Caco-2 (cell line): ENCODE data around the gene RARA. TPM values are rescaled to one million over a fixed set of nuclear protein-coding genes. Genes with fewer than 3 reads are reported as not detected.

Experiments used
- BruUV-seq: library from RNA; stranded (reverse); fragments of 400-500 nt; replicated peaks from 2 replicates; lab custom pipeline; 2021; lab: Mats Ljungman, UMichigan
- CTCF ChIA-PET: fragments of 300-600 bp; sonication (Branson Sonifier 250); formaldehyde crosslinking; loops from one replicate; lab custom pipeline; 2022; ENCODE audit warnings: antibody characterized with exemption; lab: Charles Lee
- POLR2A ChIA-PET: fragments of 300-600 bp; sonication (Branson Sonifier 250); formaldehyde crosslinking; loops from one replicate; lab custom pipeline; 2022; ENCODE audit warnings: antibody characterized with exemption; lab: Charles Lee
- DNase-seq, 2 experiments: peaks; one replicate each; pipeline versions ENCODE4 v3.0.0 to v3.0.0-alpha.2; 2020 to 2022
- H3K27me3 ChIP-seq: replicated peaks from 2 replicates; pipeline ENCODE4 v1.6.0; 2011; ENCODE audit warnings: low read length; ENCODE audit not compliant: control insufficient read depth, insufficient read depth
- H3K36me3 ChIP-seq: 2 replicates; pipeline ENCODE4 v1.5.1; 2011; ENCODE audit warnings: low read length; ENCODE audit not compliant: control insufficient read depth, insufficient read depth
- H3K4me1 ChIP-seq: fragments of 250-450 bp; sonication (Bioruptor Pico); 2 replicates; pipeline ENCODE4 v1.5.1; 2020; ENCODE audit warnings: mild to moderate bottlenecking
- H3K4me3 ChIP-seq: 2 replicates; pipeline ENCODE4 v1.5.1; 2011; ENCODE audit warnings: low read depth, mild to moderate bottlenecking, control low read depth, low read length
- H3K9me3 ChIP-seq: fragments of 250-450 bp; sonication (Bioruptor Pico); 2 replicates; pipeline ENCODE4 v1.5.1; 2020; ENCODE audit warnings: mild to moderate bottlenecking, moderate library complexity
- H3K27ac Mint-ChIP-seq: one replicate; pipeline ENCODE4 v1.8.0; 2022; ENCODE audit warnings: mixed read lengths; ENCODE audit not compliant: unreplicated experiment
- H3K27me3 Mint-ChIP-seq: one replicate; pipeline ENCODE4 v1.8.0; 2022; ENCODE audit warnings: mixed read lengths; ENCODE audit not compliant: insufficient read depth, unreplicated experiment
- H3K36me3 Mint-ChIP-seq: one replicate; pipeline ENCODE4 v1.8.0; 2022; ENCODE audit warnings: mild to moderate bottlenecking, mixed read lengths; ENCODE audit not compliant: insufficient read depth, unreplicated experiment
- H3K4me1 Mint-ChIP-seq: one replicate; pipeline ENCODE4 v1.8.0; 2022; ENCODE audit warnings: low read depth, mixed read lengths; ENCODE audit not compliant: unreplicated experiment
- H3K4me3 Mint-ChIP-seq: one replicate; pipeline ENCODE4 v1.8.0; 2022; ENCODE audit warnings: mild to moderate bottlenecking, moderate library complexity, mixed read lengths; ENCODE audit not compliant: unreplicated experiment
- H3K9me3 Mint-ChIP-seq: one replicate; pipeline ENCODE4 v1.8.0; 2022; ENCODE audit warnings: mixed read lengths; ENCODE audit not compliant: unreplicated experiment
- CTCF ChIP-seq, 2 experiments: fragments of 200-600 bp in 1 of 2; IDR thresholded peaks; 1 replicate in 1 of 2; 2 replicates in 1 of 2; pipeline versions ENCODE4 v1.5.1 to v1.8.0; 2011 to 2022; ENCODE audit warnings: antibody characterized with exemption in 1 of 2, control low read depth in 1 of 2, inconsistent platforms in 1 of 2, low read depth in 1 of 2, low read length in 1 of 2, mild to moderate bottlenecking in 1 of 2, moderate library complexity in 1 of 2; ENCODE audit not compliant: insufficient read depth in 1 of 2, severe bottlenecking in 1 of 2, unreplicated experiment in 1 of 2
- intact Hi-C: fragments of 100-400 bp; cut with micrococcal nuclease; formaldehyde crosslinking; loops from one replicate; pipeline ENCODE4 v1.10.0; 2022; ENCODE audit not compliant: unreplicated experiment
- total RNA-seq: library from RNA; stranded (reverse); gene quantifications from 2 replicates; pipeline ENCODE4 v1.2.3, GENCODE V29; 2022

The RARA gene
- total RNA-seq, 1 experiment from 2014 or later = 27.6 TPM

GRCh38 chr17:40340327-40340726, 31.3 kb downstream of the RARA start:
- ChIA-PET CTCF (interaction anchor here (0.6 to 1.1 kb wide), 3 partner anchors 21 to 23 kb away, joined by 4 to 9 read pairs (median 5); no protein-coding TSS in a partner anchor), POLR2A (interaction anchor here (1.0 kb wide), 1 partner anchor 22 kb away, joined by 4 read pairs; no protein-coding TSS in a partner anchor)
- H3K36me3 ChIP-seq = no peaks in the 10 kb centered on the region
- no peaks in the 10 kb centered on the region for H3K27me3 ChIP-seq
- H3K4me3 ChIP-seq = peak overlapping the region; percentile 80; the same call in 1 of the 2 replicates
- Mint-ChIP-seq H3K27ac (peak overlapping the region; percentile 50), H3K4me3 (peak overlapping the region; percentile 89), H3K36me3 (peaks cover 30% of the 10 kb centered on the region), H3K4me1 (peaks cover 23% of the 10 kb centered on the region), H3K27me3 (no peaks in the 10 kb centered on the region), H3K9me3 (no peaks in the 10 kb centered on the region)
- H3K4me1 ChIP-seq = peaks cover 29% of the 10 kb centered on the region
- TF ChIP-seq CTCF (IDR thresholded peaks at IDR 0.05; ENCODE audit: insufficient read depth in 1 of 2, low read depth in 1 of 2, low read length in 1 of 2, severe bottlenecking in 1 of 2, unreplicated experiment in 1 of 2) = no peak
- no TSS peak for BruUV-seq
- no peak for DNase-seq
- intact Hi-C loops = no loop called here
- H3K9me3 ChIP-seq = no peaks in the 10 kb centered on the region

DNA sequence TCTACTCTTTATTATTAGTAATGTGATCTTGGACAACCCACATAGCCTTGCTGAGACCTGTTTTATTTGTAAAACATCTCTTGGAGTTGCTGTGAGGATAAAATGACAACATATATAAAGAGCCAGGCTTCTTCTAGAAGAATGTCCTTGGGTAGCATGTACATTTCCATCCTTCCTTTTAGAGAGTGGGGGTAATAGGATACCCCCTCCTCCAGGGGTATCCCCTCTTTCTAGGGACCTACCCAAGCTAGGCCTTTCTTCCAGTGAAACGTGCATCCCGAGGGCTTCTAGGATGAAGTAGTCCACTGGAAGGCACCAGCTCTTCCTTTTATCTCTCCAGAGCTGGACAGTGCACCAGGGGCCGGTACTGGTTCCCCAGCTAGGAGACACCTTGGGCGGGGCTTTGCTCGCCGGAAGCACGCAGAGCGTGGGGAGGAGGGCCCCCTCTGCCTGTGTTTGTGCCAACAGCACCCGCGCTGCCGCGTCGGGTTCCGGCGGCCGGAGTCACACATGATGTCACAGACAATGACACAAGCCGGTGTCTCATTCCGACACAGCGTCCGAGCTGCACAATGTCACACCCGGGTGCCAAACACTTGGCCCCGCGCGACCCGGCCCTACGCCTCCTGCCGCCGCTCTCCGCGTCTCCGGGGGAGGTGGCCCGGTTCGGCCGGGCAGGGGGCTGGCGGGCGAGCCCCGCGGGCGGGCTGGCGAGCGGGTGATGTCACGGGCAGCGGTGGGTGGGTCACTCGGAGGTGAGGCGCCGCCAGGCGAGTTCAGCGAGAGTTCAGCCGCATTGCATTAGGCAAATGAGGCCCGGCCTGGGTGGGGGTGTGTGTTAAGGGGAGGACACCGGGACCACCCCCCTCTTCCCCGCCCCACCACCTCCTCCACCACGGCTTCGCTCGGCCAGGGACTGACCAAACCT, 32.2 kb downstream of the RARA start:
- Mint-ChIP-seq H3K36me3 (peaks cover 38% of the 10 kb centered on the region), H3K4me3 (peak overlapping the region; percentile 89), H3K27me3 (no peaks in the 10 kb centered on the region), H3K4me1 (peaks cover 27% of the 10 kb centered on the region), H3K9me3 (no peaks in the 10 kb centered on the region), H3K27ac (peak overlapping the region; percentile 50)
- intact Hi-C loops = loop anchor here (1.0 kb wide), 1 partner anchor 23 kb away; no protein-coding TSS in a partner anchor
- DNase-seq = peak; percentile 92 to 93
- peaks cover 34% of the 10 kb centered on the region for H3K4me1 ChIP-seq
- TF ChIP-seq CTCF (IDR thresholded peaks at IDR 0.05; ENCODE audit: insufficient read depth in 1 of 2, low read depth in 1 of 2, low read length in 1 of 2, severe bottlenecking in 1 of 2, unreplicated experiment in 1 of 2) = peak in 1 of 2 experiments; percentile 15
- H3K9me3 ChIP-seq = no peaks in the 10 kb centered on the region
- H3K27me3 ChIP-seq = no peaks in the 10 kb centered on the region
- H3K36me3 ChIP-seq = no peaks in the 10 kb centered on the region
- BruUV-seq = no TSS peak
- ChIA-PET POLR2A (interaction anchor here (0.7 to 1.0 kb wide), 2 partner anchors 21 to 25 kb away, joined by 4 read pairs; no protein-coding TSS in a partner anchor), CTCF (interaction anchor here (0.5 to 2.4 kb wide), 9 partner anchors 14 to 140 kb away, joined by 3 to 15 read pairs (median 4); partner anchors contain the start of gene WIPF2)
- H3K4me3 ChIP-seq = peak overlapping the region; percentile 80

GRCh38 chr17:40341808-40342503, 33.0 kb downstream of the RARA start:
- intact Hi-C loops = loop anchor here (1.0 kb wide), 1 partner anchor 24 kb away; no protein-coding TSS in a partner anchor
- Mint-ChIP-seq H3K4me1 (peaks cover 34% of the 10 kb centered on the region), H3K27ac (peak overlapping the region; percentile 50), H3K36me3 (peaks cover 41% of the 10 kb centered on the region), H3K4me3 (peak overlapping the region; percentile 89), H3K27me3 (no peaks in the 10 kb centered on the region), H3K9me3 (no peaks in the 10 kb centered on the region)
- ChIA-PET CTCF (interaction anchor here (0.7 to 2.4 kb wide), 7 partner anchors 13 to 123 kb away, joined by 3 to 15 read pairs (median 4); partner anchors contain the start of genes TOP2A and WIPF2), POLR2A (no interaction called here)
- Histone ChIP-seq H3K4me3 (peak overlapping the region; percentile 80), H3K36me3 (no peaks in the 10 kb centered on the region), H3K27me3 (no peaks in the 10 kb centered on the region), H3K9me3 (no peaks in the 10 kb centered on the region), H3K4me1 (peaks cover 42% of the 10 kb centered on the region)
- TF ChIP-seq CTCF (IDR thresholded peaks at IDR 0.05; ENCODE audit: insufficient read depth in 1 of 2, low read depth in 1 of 2, low read length in 1 of 2, severe bottlenecking in 1 of 2, unreplicated experiment in 1 of 2) = no peak
- DNase-seq = peak; percentile 88 to 89
- BruUV-seq = no TSS peak
